Mesodermal cell (in vitro differentiated cells): ENCODE measurements around the gene WDR70.

ENCODE experiments used
- H3K27ac ChIP-seq: 2 replicates; pipeline ENCODE4 v1.7.0; 2013; ENCODE audit warnings: mild to moderate bottlenecking, low read depth, low read length, moderate library complexity; ENCODE audit not compliant: severe bottlenecking
- H3K36me3 ChIP-seq: 2 replicates; pipeline ENCODE4 v1.7.1; 2013; ENCODE audit warnings: mild to moderate bottlenecking, low read length, moderate library complexity; ENCODE audit not compliant: control insufficient read depth, insufficient read depth
- H3K4me1 ChIP-seq: one replicate; pipeline ENCODE4 v1.7.1; 2013; ENCODE audit warnings: mild to moderate bottlenecking, low read length; ENCODE audit not compliant: insufficient read depth, control insufficient read depth, poor library complexity, severe bottlenecking
- H3K4me3 ChIP-seq: 2 replicates; pipeline ENCODE4 v1.7.0; 2013; ENCODE audit warnings: low read length, control low read depth, mild to moderate bottlenecking; ENCODE audit not compliant: insufficient read depth, poor library complexity, severe bottlenecking; ENCODE audit errors: extremely low read depth
- H3K9me3 ChIP-seq: 2 replicates; pipeline ENCODE4 v1.7.1; 2013; ENCODE audit warnings: mild to moderate bottlenecking, low read length, moderate library complexity; ENCODE audit not compliant: control insufficient read depth
- WGBS, 2 experiments: methylation state at CpG; one replicate each; pipeline ENCODE4 v1.1.5; 2013; ENCODE audit warnings: missing lambda C conversion rate in 2 of 2; ENCODE audit not compliant: insufficient coverage in 2 of 2; 5-methylcytosine and 5-hydroxymethylcytosine counted together

The WDR70 gene

GRCh38 chr5:37704406-37704805, 325.3 kb downstream of the WDR70 start:
- WGBS, 2 experiments = 88% methylated on average over 1 to 2 of the region's 5 CpGs
- H3K27ac ChIP-seq = no peak overlapping the region
- H3K4me3 ChIP-seq = no peak overlapping the region
- H3K4me1 ChIP-seq = no peaks in the 10 kb centered on the region
- H3K36me3 ChIP-seq = no peaks in the 10 kb centered on the region
- no peaks in the 10 kb centered on the region for H3K9me3 ChIP-seq

GRCh38 chr5:37709020-37709419, 329.9 kb downstream of the WDR70 start:
- no peaks in the 10 kb centered on the region for H3K36me3 ChIP-seq
- no peaks in the 10 kb centered on the region for H3K9me3 ChIP-seq
- no peak overlapping the region for H3K4me3 ChIP-seq
- peaks cover 4% of the 10 kb centered on the region for H3K4me1 ChIP-seq
- no peak overlapping the region for H3K27ac ChIP-seq

GRCh38 chr5:37710965-37711364, 331.8 kb downstream of the WDR70 start:
- H3K36me3 ChIP-seq = no peaks in the 10 kb centered on the region
- H3K4me1 ChIP-seq = peaks cover 18% of the 10 kb centered on the region
- no peak overlapping the region for H3K4me3 ChIP-seq
- H3K9me3 ChIP-seq = no peaks in the 10 kb centered on the region
- no peak overlapping the region for H3K27ac ChIP-seq
- WGBS, 2 experiments = 79 to 96% methylated on average over 2 of the region's 2 CpGs

- Histone ChIP-seq H3K27ac (no peak overlapping the region), H3K4me1 (peaks cover 35% of the 10 kb centered on the region), H3K36me3 (no peaks in the 10 kb centered on the region), H3K9me3 (no peaks in the 10 kb centered on the region), H3K4me3 (no peak overlapping the region)
- WGBS, 2 experiments = 70 to 82% methylated on average over 2 to 3 of the region's 7 CpGs
These were observed 333.6 kb downstream of the WDR70 start for GRCh38 chr5:37712750-37713149.

GRCh38 chr5:37714756-37715155, 335.6 kb downstream of the WDR70 start:
- no peaks in the 10 kb centered on the region for H3K9me3 ChIP-seq
- H3K4me3 ChIP-seq = no peak overlapping the region
- H3K4me1 ChIP-seq = peaks cover 52% of the 10 kb centered on the region
- no peak overlapping the region for H3K27ac ChIP-seq
- no peaks in the 10 kb centered on the region for H3K36me3 ChIP-seq

GRCh38 chr5:37715361-37715760, 336.2 kb downstream of the WDR70 start:
- Histone ChIP-seq H3K4me3 (no peak overlapping the region), H3K27ac (no peak overlapping the region), H3K4me1 (peaks cover 57% of the 10 kb centered on the region), H3K36me3 (no peaks in the 10 kb centered on the region), H3K9me3 (no peaks in the 10 kb centered on the region)

GRCh38 chr5:37715992-37716391, 336.9 kb downstream of the WDR70 start:
- peaks cover 60% of the 10 kb centered on the region for H3K4me1 ChIP-seq
- WGBS, 2 experiments = 92 to 98% methylated on average over 4 of the region's 5 CpGs
- no peak overlapping the region for H3K4me3 ChIP-seq
- no peaks in the 10 kb centered on the region for H3K36me3 ChIP-seq
- H3K27ac ChIP-seq = no peak overlapping the region
- H3K9me3 ChIP-seq = no peaks in the 10 kb centered on the region

- WGBS, 2 experiments = no CpG with 5 or more reads among the region's 1 CpG
- Histone ChIP-seq H3K27ac (no peak overlapping the region), H3K4me1 (peaks cover 63% of the 10 kb centered on the region), H3K4me3 (no peak overlapping the region), H3K36me3 (no peaks in the 10 kb centered on the region), H3K9me3 (no peaks in the 10 kb centered on the region)
These were observed 337.3 kb downstream of the WDR70 start for GRCh38 chr5:37716405-37716804.

GRCh38 chr5:37717276-37717612, 338.1 kb downstream of the WDR70 start:
- WGBS, 2 experiments = 52% methylated on average over 2 of the region's 2 CpGs; no CpG with 5 or more reads in 1 of the 2 experiments
- H3K4me1 ChIP-seq = peaks cover 71% of the 10 kb centered on the region
- H3K27ac ChIP-seq = peak overlapping the region; percentile 69
- no peaks in the 10 kb centered on the region for H3K36me3 ChIP-seq
- H3K4me3 ChIP-seq = no peak overlapping the region
- no peaks in the 10 kb centered on the region for H3K9me3 ChIP-seq

GRCh38 chr5:37717613-37718431, 338.7 kb downstream of the WDR70 start:
- peaks cover 77% of the 10 kb centered on the region for H3K4me1 ChIP-seq
- peak overlapping the region; percentile 69 for H3K27ac ChIP-seq
- H3K4me3 ChIP-seq = no peak overlapping the region
- H3K9me3 ChIP-seq = no peaks in the 10 kb centered on the region
- 26 to 29% methylated on average over 4 to 5 of the region's 8 CpGs for WGBS, 2 experiments
- no peaks in the 10 kb centered on the region for H3K36me3 ChIP-seq

- WGBS, 2 experiments = 89 to 94% methylated on average over 2 of the region's 2 CpGs
- Histone ChIP-seq H3K36me3 (no peaks in the 10 kb centered on the region), H3K4me1 (peaks cover 83% of the 10 kb centered on the region), H3K4me3 (no peak overlapping the region), H3K27ac (no peak overlapping the region), H3K9me3 (no peaks in the 10 kb centered on the region)
These were observed 341.4 kb downstream of the WDR70 start for GRCh38 chr5:37720550-37720952.
